HepG2 (cell line): Measurements from ENCODE around the gene APC2. TPM values are rescaled to one million over a fixed set of nuclear protein-coding genes. Genes with fewer than 3 reads are reported as not detected.

Source experiments
- ATAC-seq: fragments of 200-7000 bp; cut with Tn5 transposase; 3 replicates; pipeline ENCODE4 v1.9.1; 2020; ENCODE audit warnings: mild to moderate bottlenecking, moderate library complexity
- BruUV-seq: library from RNA; stranded (reverse); fragments of 400-500 nt; replicated peaks from 2 replicates; lab custom pipeline; 2021; lab: Mats Ljungman, UMichigan
- CTCF ChIA-PET: fragments of 300-600 bp; formaldehyde crosslinking; extraction: SDS; loops from one replicate; lab custom pipeline; 2021; ENCODE audit warnings: low total read pairs, inconsistent platforms, low intra/inter-chr PET ratio; lab: Yijun Ruan, JAX
- POLR2A ChIA-PET: fragments of 350-600 bp; sonication (Branson Sonifier 250); formaldehyde crosslinking; loops from one replicate; lab custom pipeline; 2020; ENCODE audit warnings: antibody characterized with exemption, inconsistent platforms; lab: Yijun Ruan, JAX
- DNase-seq: peaks from one replicate; pipeline ENCODE4 v3.0.0-alpha.2; 2015; ENCODE audit warnings: low spot score
- FAIRE-seq: peaks from 3 replicates; lab custom pipeline; 2011; peaks lifted over from hg19 to GRCh38; lab: Jason Lieb, UNC
- H2AFZ ChIP-seq: one replicate; pipeline ENCODE4 v1.6.1; 2011; ENCODE audit warnings: low read length, inconsistent platforms
- H3K27ac ChIP-seq: fragments of 300-600 bp; 3 replicates; pipeline ENCODE4 v1.8.0; 2011; ENCODE audit warnings: mixed run types, mild to moderate bottlenecking, mixed read lengths, low read length, inconsistent platforms; ENCODE audit not compliant: insufficient read depth; ENCODE audit errors: extremely low read length
- H3K27me3 ChIP-seq, 2 experiments: fragments of 200-600 bp in 1 of 2; 2 replicates in 1 of 2; 3 replicates in 1 of 2; pipeline versions ENCODE4 v1.6.0 to v1.8.0; 2011; ENCODE audit warnings: low read length in 2 of 2, mild to moderate bottlenecking in 2 of 2, moderate library complexity in 2 of 2, inconsistent platforms in 1 of 2; ENCODE audit not compliant: insufficient read depth in 2 of 2, control insufficient read depth in 1 of 2
- H3K36me3 ChIP-seq, 2 experiments: fragments of 200-600 bp in 1 of 2; replicated peaks in 1 of 2; 2 replicates in 1 of 2; 3 replicates in 1 of 2; pipeline versions ENCODE4 v1.5.1 to v1.8.0; 2011; ENCODE audit warnings: low read length in 2 of 2, inconsistent platforms in 1 of 2; ENCODE audit not compliant: insufficient read depth in 2 of 2, control insufficient read depth in 1 of 2
- H3K4me1 ChIP-seq: 2 replicates; pipeline ENCODE4 v1.5.1; 2012; ENCODE audit warnings: low read length, inconsistent platforms; ENCODE audit not compliant: insufficient read depth
- H3K4me2 ChIP-seq: 2 replicates; pipeline ENCODE4 v1.6.0; 2011; ENCODE audit warnings: low read depth, low read length, inconsistent platforms
- H3K4me3 ChIP-seq, 3 experiments: fragments of 200-600 bp in 1 of 3; sonication (generic), shearing (Covaris generic) in 1 of 3; replicated peaks in 1 of 3; 2 replicates each; pipeline ENCODE4 v1.5.1; 2011 to 2016; ENCODE audit warnings: low read length in 3 of 3, inconsistent platforms in 2 of 3, low read depth in 2 of 3, mild to moderate bottlenecking in 2 of 3, control low read depth in 1 of 3, mixed read lengths in 1 of 3; ENCODE audit not compliant: insufficient read depth in 1 of 3
- H3K79me2 ChIP-seq: one replicate; pipeline ENCODE4 v1.6.1; 2011; ENCODE audit warnings: low read length, inconsistent platforms; ENCODE audit not compliant: insufficient read depth
- H3K9ac ChIP-seq: 2 replicates; pipeline ENCODE4 v1.6.0; 2011; ENCODE audit warnings: mild to moderate bottlenecking, low read depth, low read length, inconsistent platforms; ENCODE audit not compliant: insufficient read depth
- H3K9me3 ChIP-seq: 2 replicates; pipeline ENCODE4 v1.5.1; 2012; ENCODE audit warnings: mild to moderate bottlenecking, low read length
- H4K20me1 ChIP-seq: 2 replicates; pipeline ENCODE4 v1.6.0; 2011; ENCODE audit warnings: inconsistent platforms, mild to moderate bottlenecking, low read length, moderate library complexity; ENCODE audit not compliant: insufficient read depth
- AHR ChIP-seq: IDR thresholded peaks from 2 replicates; pipeline ENCODE4 v1.6.1; 2018; ENCODE audit warnings: missing genetic modification reagents, missing compliant biosample characterization
- ATF7-NPFF ChIP-seq: sonication (generic); formaldehyde crosslinking; IDR thresholded peaks from 2 replicates; pipeline ENCODE4 v1.8.1; 2023; ENCODE audit warnings: mild to moderate bottlenecking, low read depth, missing genetic modification reagents, moderate library complexity
- CHD2 ChIP-seq: IDR thresholded peaks from 2 replicates; pipeline ENCODE4 v1.6.1; 2011; ENCODE audit warnings: low read depth, low read length, improper control_type of control experiment
- KLF9 ChIP-seq: IDR thresholded peaks from 2 replicates; pipeline ENCODE4 v1.6.1; 2016; ENCODE audit warnings: low read depth
- MED8 ChIP-seq: sonication (generic); formaldehyde crosslinking; IDR thresholded peaks from 2 replicates; pipeline ENCODE4 v1.8.1; 2023; ENCODE audit warnings: mild to moderate bottlenecking, missing genetic modification reagents; ENCODE audit not compliant: insufficient replicate concordance
- MLLT10 ChIP-seq: sonication (generic); formaldehyde crosslinking; IDR thresholded peaks from 2 replicates; pipeline ENCODE4 v1.4.0; 2020; ENCODE audit warnings: missing genetic modification reagents
- MYNN ChIP-seq: sonication (generic); formaldehyde crosslinking; IDR thresholded peaks from 2 replicates; pipeline ENCODE4 v1.4.0; 2020; ENCODE audit warnings: mild to moderate bottlenecking, low read depth, missing genetic modification reagents
- NFYC ChIP-seq: IDR thresholded peaks from 2 replicates; pipeline ENCODE4 v1.6.1; 2016; ENCODE audit warnings: missing genetic modification reagents, missing compliant biosample characterization
- PHF8 ChIP-seq: sonication (generic); formaldehyde crosslinking; IDR thresholded peaks from 2 replicates; pipeline ENCODE4 v1.5.0; 2020; ENCODE audit warnings: missing genetic modification reagents
- PRDM4 ChIP-seq: sonication (generic); formaldehyde crosslinking; IDR thresholded peaks from 2 replicates; pipeline ENCODE4 v1.9.0; 2021; ENCODE audit warnings: missing genetic modification reagents, borderline replicate concordance
- SRY ChIP-seq: sonication (generic); formaldehyde crosslinking; IDR thresholded peaks from 2 replicates; pipeline ENCODE4 v1.8.0; 2022; ENCODE audit warnings: mild to moderate bottlenecking, missing genetic modification reagents
- TBL1XR1 ChIP-seq: fragments of 150-350 bp; IDR thresholded peaks from 2 replicates; pipeline ENCODE4 v1.6.1; 2014; ENCODE audit warnings: borderline replicate concordance, low read length; ENCODE audit not compliant: partially characterized antibody
- ZNF235 ChIP-seq: sonication (generic); formaldehyde crosslinking; IDR thresholded peaks from 2 replicates; pipeline ENCODE4 v1.8.1; 2023; ENCODE audit warnings: mild to moderate bottlenecking, missing genetic modification reagents, borderline replicate concordance
- ZNF263 ChIP-seq: sonication (generic); formaldehyde crosslinking; IDR thresholded peaks from 2 replicates; pipeline ENCODE4 v1.4.0; 2020; ENCODE audit warnings: missing genetic modification reagents
- ZNF576 ChIP-seq: sonication (generic); formaldehyde crosslinking; IDR thresholded peaks from 2 replicates; pipeline ENCODE4 v1.4.0; 2020; ENCODE audit warnings: mild to moderate bottlenecking, missing genetic modification reagents
- ZNF766 ChIP-seq: sonication (generic); formaldehyde crosslinking; IDR thresholded peaks from 2 replicates; pipeline ENCODE4 v1.5.0; 2020; ENCODE audit warnings: missing genetic modification reagents, borderline replicate concordance
- WGBS: methylation state at CpG from one replicate; pipeline ENCODE4 v1.1.6; 2017; ENCODE audit warnings: low lambda C conversion rate; 5-methylcytosine and 5-hydroxymethylcytosine counted together
- in situ Hi-C: cut with HindIII; loops from 2 replicates; pipeline ENCODE4 v1.10.0; 2017; ENCODE audit warnings: low pct_unique_long_range_greater_than_20kb; ENCODE audit not compliant: extremely low pct_ligation_motif_present
- intact Hi-C: fragments of 100-400 bp; cut with micrococcal nuclease; formaldehyde crosslinking; loops from one replicate; pipeline ENCODE4 v1.10.0; 2022; ENCODE audit not compliant: unreplicated experiment
- polyA plus RNA-seq, 8 experiments: library from polyadenylated mRNA; depleted of rRNA in 3 of 8; stranded (reverse) in 7 of 8; unstranded in 1 of 8; fragments of >200 nt; fragmentation: Illumina TruSeq in 4 of 8; extraction: Trizol in 4 of 8; gene quantifications; 2 replicates each; pipeline versions ENCODE4 v1.2.1 to v1.2.3, GENCODE V29; 2011 to 2016; ENCODE audit warnings: low read depth in 4 of 8, missing spikeins in 1 of 8, mixed read lengths in 1 of 8; ENCODE audit not compliant: insufficient read depth in 1 of 8
- total RNA-seq, 5 experiments: library from RNA; depleted of rRNA; stranded (reverse); fragments of >200 nt; fragmentation: Illumina TruSeq; extraction: Trizol; gene quantifications; 2 replicates each; pipeline ENCODE4 v1.2.3, GENCODE V29; 2016; ENCODE audit warnings: low read depth in 1 of 5

The APC2 gene
- total and polyA plus RNA-seq, 2 of the 13 experiments (the other 11 are each of a cell fraction or from before 2014, with no cell fraction given), result 0.08 to 0.22 TPM

- TF ChIP-seq PRDM4 (CRISPR knock-in tag), result no peak
- TF ChIP-seq PHF8 (CRISPR knock-in tag), result peak; percentile 85
- TF ChIP-seq, all 625 proteins: peak for 42
These were observed 39.8 kb downstream of the APC2 start (continued) for GRCh38 chr19:1489463-1490310.

GRCh38 chr19:1490311-1491113 is 40.6 kb downstream of the APC2 start, which contains the start of gene PCSK4:
Gene PCSK4 (minus strand): TSS chr19:1490350. CDS start chr19:1490346, 4 bp downstream.
- Histone ChIP-seq H3K9me3 (no peaks in the 10 kb centered on the region), H3K27ac (peak within 1 kb of the TSS; percentile 68), H4K20me1 (no peaks in the 10 kb centered on the region), H3K4me2 (peak within 1 kb of the TSS; percentile 94), H2AFZ (peak within 1 kb of the TSS; percentile 79), H3K4me1 (peaks cover 46% of the 10 kb centered on the region), H3K36me3 (no peaks in the 10 kb centered on the region), H3K79me2 (peaks cover 6% of the 10 kb centered on the region), H3K9ac (peak within 1 kb of the TSS; percentile 77), H3K27me3 (no peaks in the 10 kb centered on the region), H3K4me3 (peak within 1 kb of the TSS; percentile 72 to 85 (median 77))
- ChIA-PET CTCF (no interaction called here), POLR2A (interaction anchor here (0.6 to 3.6 kb wide), 13 partner anchors 9 to 366 kb away, joined by 3 to 34 read pairs (median 4); partner anchors contain the start of gene CIRBP)
- intact Hi-C loops, result no loop called here
- ATAC-seq (peak; percentile 83), FAIRE-seq (peak; percentile 93), DNase-seq (peak; percentile 95)
- 1% methylated on average over 31 of the region's 74 CpGs for WGBS
- BruUV-seq, result no TSS peak
- in situ Hi-C loops, result no loop called here
- no peak for TF ChIP-seq ZNF235
- no peak for TF ChIP-seq MYNN (CRISPR knock-in tag)
- TF ChIP-seq KLF9, result no peak
- TF ChIP-seq AHR, result no peak
- TF ChIP-seq ZNF766, result no peak
- TF ChIP-seq MED8 (CRISPR knock-in tag), result no peak
- TF ChIP-seq SRY (CRISPR knock-in tag), result no peak
- TF ChIP-seq ATF7-NPFF (CRISPR knock-in tag), result peak; percentile 64
- TF ChIP-seq TBL1XR1, result no peak
- TF ChIP-seq MLLT10 (CRISPR knock-in tag), result no peak
- TF ChIP-seq NFYC (CRISPR knock-in tag), result peak; percentile 81
- peak; percentile 26; the same call in 1 of the 2 replicates for TF ChIP-seq ZNF263 (CRISPR knock-in tag)
- no peak for TF ChIP-seq ZNF576 (CRISPR knock-in tag)
- no peak for TF ChIP-seq CHD2
